HG02798 (cell line): ENCODE results near the gene GPALPP1.
"Not testable (repeated sequence)": the region's sequence is repeated elsewhere in the genome, so short reads cannot be mapped to it uniquely, and the experiment has no call there.

Experiments used
- ATAC-seq: cut with Tn5 transposase; IDR thresholded peaks from one replicate; pipeline ENCODE4 v1.9.1; 2021; ENCODE audit warnings: mild to moderate bottlenecking; ENCODE audit not compliant: unreplicated experiment, poor library complexity

GPALPP1 gene

GRCh38 chr13:45055902-45056648 is 66.7 kb downstream of the GPALPP1 start:
- no peak for ATAC-seq

- no peak for ATAC-seq
Measured at GRCh38 chr13:45060062-45060461, 70.7 kb downstream of the GPALPP1 start.

- ATAC-seq = no peak
Measured at GRCh38 chr13:45063261-45063860, 74.0 kb downstream of the GPALPP1 start.

- ATAC-seq = not testable (repeated sequence)
Measured at GRCh38 chr13:45063889-45064288, 74.6 kb downstream of the GPALPP1 start.

- ATAC-seq = no peak
Measured at GRCh38 chr13:45064889-45065288, 75.6 kb downstream of the GPALPP1 start.

- no peak for ATAC-seq
Measured at GRCh38 chr13:45068036-45069001, 79.0 kb downstream of the GPALPP1 start.

- ATAC-seq = no peak
Measured at GRCh38 chr13:45073809-45074208, 84.5 kb downstream of the GPALPP1 start.

- ATAC-seq = no peak
Measured at GRCh38 chr13:45074721-45075120, 85.4 kb downstream of the GPALPP1 start.

- no peak for ATAC-seq
Measured at GRCh38 chr13:45078003-45078402, 88.7 kb downstream of the GPALPP1 start.
